ENCODE measurements around the gene OR4C3.
"Not testable (repeated sequence)": the region's sequence is repeated elsewhere in the genome, so short reads cannot be mapped to it uniquely, and the experiment has no call there.

OR4C3 gene

GRCh38 chr11:48354677-48355076 is 30.0 kb downstream of the OR4C3 start:
- no peak for DNase-seq (ENCODE audit: low spot score)
- TF ChIP-seq CTCF (IDR thresholded peaks at IDR 0.05; ENCODE audit: borderline replicate concordance, control extremely low read depth, extremely low read depth, insufficient read depth, missing control alignments), result no peak
- in situ Hi-C loops (cut with MboI; ENCODE audit: low sequenced_read_pairs, unreplicated experiment), result no loop called here

GRCh38 chr11:48361289-48361688 is 36.6 kb downstream of the OR4C3 start:
- in situ Hi-C loops (cut with MboI; ENCODE audit: low sequenced_read_pairs, unreplicated experiment); DNase-seq (ENCODE audit: low spot score): not testable (repeated sequence)

GRCh38 chr11:48366365-48366764 is 41.6 kb downstream of the OR4C3 start, which contains the start of gene OR4C5:
TSS of gene OR4C5 (minus strand) at chr11:48366465. CDS start at chr11:48366465, 0 bp downstream.
- no peak for TF ChIP-seq CTCF (IDR thresholded peaks at IDR 0.05; ENCODE audit: borderline replicate concordance, control extremely low read depth, extremely low read depth, insufficient read depth, missing control alignments)
- in situ Hi-C loops (cut with MboI; ENCODE audit: low sequenced_read_pairs, unreplicated experiment), result no loop called here
- no peak for DNase-seq (ENCODE audit: low spot score)
